Heart right ventricle (tissue), 16 donors: ENCODE measurements around the gene AIPL1. TPM values are rescaled to one million over a fixed set of nuclear protein-coding genes. Genes with fewer than 3 reads are reported as not detected.

ENCODE experiments used
- ATAC-seq, 8 donors: fragments of 200-7000 bp; cut with Tn5 transposase; one replicate each; pipeline ENCODE4 v1.9.1; 2020; ENCODE audit warnings: mild to moderate bottlenecking in 8 of 8, moderate library complexity in 8 of 8, moderate number of reproducible peaks in 1 of 8
- DNase-seq, 2 donors: peaks; one replicate each; pipeline ENCODE4 v3.0.0-alpha.2; 2020
- H3K27ac ChIP-seq, 10 donors: fragments of 200-600 bp; sonication (generic) in 2 of 10; one replicate each; pipeline versions ENCODE4 v1.5.0 to v1.8.0; 2020 to 2022; ENCODE audit warnings: mild to moderate bottlenecking in 3 of 10
- H3K27me3 ChIP-seq, 7 donors: fragments of 200-600 bp; one replicate each; pipeline ENCODE4 v1.8.0; 2021 to 2022; ENCODE audit warnings: mild to moderate bottlenecking in 2 of 7
- H3K36me3 ChIP-seq, 9 donors: fragments of 200-600 bp; sonication (generic) in 1 of 9; one replicate each; pipeline versions ENCODE4 v1.5.0 to v1.8.0; 2020 to 2022; ENCODE audit warnings: mild to moderate bottlenecking in 2 of 9
- H3K4me1 ChIP-seq, 9 donors: fragments of 200-600 bp; sonication (generic) in 1 of 9; one replicate each; pipeline versions ENCODE4 v1.5.0 to v1.8.0; 2020 to 2022; ENCODE audit warnings: mild to moderate bottlenecking in 4 of 9
- H3K4me3 ChIP-seq, 10 donors: fragments of 200-600 bp; sonication (generic) in 2 of 10; one replicate each; pipeline versions ENCODE4 v1.5.0 to v1.8.0; 2020 to 2022; ENCODE audit warnings: mild to moderate bottlenecking in 7 of 10, moderate library complexity in 2 of 10
- H3K9me3 ChIP-seq, 11 donors: fragments of 200-600 bp in 10 of 11; sonication (generic) in 2 of 11; one replicate each; pipeline versions ENCODE4 v1.5.0 to v1.8.0; 2013 to 2022; ENCODE audit warnings: mild to moderate bottlenecking in 2 of 11, control low read depth in 1 of 11, moderate library complexity in 1 of 11
- CTCF ChIP-seq, 9 donors: fragments of 200-600 bp; sonication (generic) in 2 of 9; IDR thresholded peaks; one replicate each; pipeline versions ENCODE4 v1.5.0 to v1.8.0; 2021 to 2022; ENCODE audit warnings: antibody characterized with exemption in 9 of 9, mild to moderate bottlenecking in 5 of 9, moderate library complexity in 1 of 9
- WGBS, 2 donors: extraction: QIAGEN DNeasy Blood & Tissue Kit; methylation state at CpG; one replicate each; pipeline ENCODE4 v1.1.7; 2013; ENCODE audit warnings: inconsistent platforms in 1 of 2; 5-methylcytosine and 5-hydroxymethylcytosine counted together
- intact Hi-C, 10 donors: fragments of 100-400 bp; cut with DNase I; formaldehyde crosslinking; loops; one replicate each; pipeline versions ENCODE4 v1.11.1 to v1.14.2; 2022
- polyA plus RNA-seq, 2 donors: library from polyadenylated mRNA; stranded (reverse); fragments of 200-250 nt; gene quantifications; one replicate each; pipeline ENCODE4 v1.2.3, GENCODE V29; 2013
- total RNA-seq, 10 donors: library from RNA; stranded (reverse); fragmentation: NEBNext Ultra II Directional in 3 of 10; extraction: Animal tissue kit (Norgen Biotek cat#: 25700) in 3 of 10; gene quantifications; one replicate each; pipeline versions ENCODE4 v1.2.1 to v1.2.4, GENCODE V29; 2021 to 2023
- donor health status: Arrhythmogenic right ventricular cardiomyopathy.
- donor health status: ischemic (EF 13 %, LVEDD 7.1; RV severe dilation, severe dysfunction).
- donor health status: healthy with polysubstance abuse.
- donor health status: DM: no; HTN: yes; CAD: no.
- donor health status: DM: no; HTN: no; CAD: no.
- donor health status: ischemic (EF 25% LVEDD 6.9; RV normal size, moderate dysfunction).
- donor health status: ischemic (EF 25% LVEDD 5.7; RV mildly dilated, moderate dysfunction).
- donor health status: healthy.
- donor health status: DM: yes; HTN: yes; CAD: no.
- donor health status: Ischemic cardiomyopathy.
- donor health status: ischemic (EF 35%, LVEDD 5.7; RV mildly dilated, moderate dysfunction).
- donor health status: nonischemic (EF 11% LVEDD 7.7; RV severe dilation, severe dysfunction).
- donor health status: DM: yes; HTN: yes; CAD: no.
- donor health status: PGD.
- donor health status: ischemic (EF 29% LVEDD 5.4; RV normal size, mild dysfunction).
- donor health status: nonischemic (EF 23%, LVEDD 6.1; RV moderate dilation, normal function).

Gene AIPL1
- total and polyA plus RNA-seq, 12 donors = 0.01 TPM; not detected in 11

GRCh38 chr17:6380915-6381438 is 53.9 kb downstream of the AIPL1 start:
- H3K4me1 ChIP-seq = no peaks in the 10 kb centered on the region
- 81 to 85% methylated on average over 6 of the region's 6 CpGs for WGBS, 2 donors
- intact Hi-C loops = no loop called here
- no peak for DNase-seq
- H3K9me3 ChIP-seq = peaks cover 0 to 9% (median 0%) of the 10 kb centered on the region in 11 donors
- ATAC-seq = no peak
- no peaks in the 10 kb centered on the region for H3K36me3 ChIP-seq
- H3K4me3 ChIP-seq = no peak overlapping the region
- H3K27me3 ChIP-seq = peaks cover 0 to 16% (median 6%) of the 10 kb centered on the region in 7 donors
- no peak overlapping the region for H3K27ac ChIP-seq
- no peak for TF ChIP-seq CTCF (IDR thresholded peaks at IDR 0.05)

GRCh38 chr17:6377906-6378305 is 57.0 kb downstream of the AIPL1 start:
- peaks cover 0 to 20% (median 0%) of the 10 kb centered on the region in 7 donors for H3K27me3 ChIP-seq
- H3K36me3 ChIP-seq = no peaks in the 10 kb centered on the region
- 59 to 69% methylated on average over 3 of the region's 3 CpGs for WGBS, 2 donors
- no peak for ATAC-seq
- TF ChIP-seq CTCF (IDR thresholded peaks at IDR 0.05) = no peak
- intact Hi-C loops = no loop called here
- no peak for DNase-seq
- no peak overlapping the region for H3K27ac ChIP-seq
- H3K4me1 ChIP-seq = peaks cover 0 to 6% (median 0%) of the 10 kb centered on the region in 9 donors
- no peak overlapping the region for H3K4me3 ChIP-seq
- peaks cover 0 to 9% (median 0%) of the 10 kb centered on the region in 11 donors for H3K9me3 ChIP-seq

GRCh38 chr17:6376931-6377361 is 58.0 kb downstream of the AIPL1 start:
- H3K4me1 ChIP-seq = peaks cover 0 to 6% (median 0%) of the 10 kb centered on the region in 9 donors
- DNase-seq = no peak
- intact Hi-C loops = no loop called here
- no peaks in the 10 kb centered on the region for H3K36me3 ChIP-seq
- peaks cover 0 to 20% (median 0%) of the 10 kb centered on the region in 7 donors for H3K27me3 ChIP-seq
- peaks cover 0 to 9% (median 0%) of the 10 kb centered on the region in 11 donors for H3K9me3 ChIP-seq
- H3K4me3 ChIP-seq = no peak overlapping the region
- WGBS, 2 donors = 66 to 67% methylated on average over 11 of the region's 11 CpGs
- no peak overlapping the region for H3K27ac ChIP-seq
- TF ChIP-seq CTCF (IDR thresholded peaks at IDR 0.05) = no peak
- no peak for ATAC-seq

GRCh38 chr17:6374761-6375312 is 60.1 kb downstream of the AIPL1 start:
- Histone ChIP-seq H3K27ac (no peak overlapping the region), H3K4me3 (no peak overlapping the region), H3K9me3 (peaks cover 0 to 9% (median 0%) of the 10 kb centered on the region in 11 donors), H3K4me1 (peaks cover 0 to 6% (median 0%) of the 10 kb centered on the region in 9 donors), H3K27me3 (peaks cover 0 to 20% (median 0%) of the 10 kb centered on the region in 7 donors), H3K36me3 (no peaks in the 10 kb centered on the region)
- WGBS, 2 donors = 4 to 7% methylated on average over 14 of the region's 14 CpGs
- no peak for TF ChIP-seq CTCF (IDR thresholded peaks at IDR 0.05)
- peak in 4 of 8 donors; percentile 30 to 92 (median 69) for ATAC-seq
- intact Hi-C loops = no loop called here
- DNase-seq = no peak
